ENCODE data around the gene CCDC13.

CCDC13 gene

DNA sequence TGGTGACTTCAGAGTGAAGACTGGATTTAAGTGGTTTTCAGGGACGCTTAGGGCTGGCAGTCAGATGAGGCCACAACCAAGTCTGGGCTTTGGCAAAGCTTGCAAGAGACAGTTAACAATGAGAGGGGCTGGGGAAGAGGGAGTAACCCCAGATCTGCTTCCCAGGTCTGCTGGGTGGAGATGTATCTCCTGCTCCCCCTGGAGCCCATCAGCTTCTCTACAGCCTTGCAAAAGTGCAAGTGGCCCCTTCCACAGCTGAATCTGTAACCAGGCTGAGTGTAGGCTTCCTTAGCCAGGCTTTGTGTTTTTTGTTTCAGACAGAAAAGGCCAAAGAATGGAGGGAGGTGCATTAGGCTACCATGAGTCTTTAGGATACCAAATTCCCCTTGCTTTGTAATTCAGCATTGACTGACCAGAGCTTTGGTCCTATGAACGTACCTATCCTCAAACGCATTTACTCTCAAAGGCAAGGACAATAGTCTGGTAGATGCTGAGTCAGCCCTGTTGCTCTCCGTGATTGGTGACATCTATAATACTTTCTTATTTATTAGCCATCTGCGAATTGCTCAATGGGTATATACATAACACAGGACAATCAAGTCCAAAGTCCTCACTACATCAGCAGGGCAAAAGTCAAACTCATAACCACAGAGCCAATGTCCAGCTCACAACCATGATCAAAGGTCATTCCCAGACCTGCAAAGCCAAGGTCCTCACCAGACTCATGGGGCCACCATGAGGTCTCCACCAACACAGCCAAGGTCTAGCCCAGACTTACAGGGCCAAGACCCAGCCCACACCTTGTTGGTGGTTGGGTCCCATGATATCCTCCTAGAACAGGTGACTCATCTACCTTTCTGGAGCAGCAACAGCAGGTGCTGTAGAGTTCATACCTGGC, 17.1 kb downstream of the CCDC13 start:
- no peaks in the 10 kb centered on the region for H3K79me2 ChIP-seq (ENCODE audit: control insufficient read depth, low read length)
- H3K27me3 ChIP-seq (ENCODE audit: control insufficient read depth, low read length): peaks cover 4% of the 10 kb centered on the region; the same call in 1 of the 2 replicates
- H3F3A ChIP-seq (ENCODE audit: control insufficient read depth, insufficient read depth): no peaks in the 10 kb centered on the region
- no peaks in the 10 kb centered on the region for H3K4me1 ChIP-seq (ENCODE audit: control insufficient read depth, low read length)
- H3K4me2 ChIP-seq (ENCODE audit: low read length): no peak overlapping the region
- H4K20me1 ChIP-seq (ENCODE audit: control insufficient read depth, insufficient read depth, low read depth, low read length): no peaks in the 10 kb centered on the region
- no peaks in the 10 kb centered on the region for H3K36me3 ChIP-seq (ENCODE audit: control insufficient read depth, low read length)
- no peaks in the 10 kb centered on the region for H3K9me2 ChIP-seq (replicated peaks; ENCODE audit: control insufficient read depth, low read length)
- H3K27ac ChIP-seq (ENCODE audit: low read depth, low read length): no peak overlapping the region
- no peaks in the 10 kb centered on the region for H3K9me3 ChIP-seq (ENCODE audit: control insufficient read depth, insufficient read depth, low read length)
- no peak overlapping the region for H3K4me3 ChIP-seq (ENCODE audit: low read length)
- TF ChIP-seq, protein P1, sequence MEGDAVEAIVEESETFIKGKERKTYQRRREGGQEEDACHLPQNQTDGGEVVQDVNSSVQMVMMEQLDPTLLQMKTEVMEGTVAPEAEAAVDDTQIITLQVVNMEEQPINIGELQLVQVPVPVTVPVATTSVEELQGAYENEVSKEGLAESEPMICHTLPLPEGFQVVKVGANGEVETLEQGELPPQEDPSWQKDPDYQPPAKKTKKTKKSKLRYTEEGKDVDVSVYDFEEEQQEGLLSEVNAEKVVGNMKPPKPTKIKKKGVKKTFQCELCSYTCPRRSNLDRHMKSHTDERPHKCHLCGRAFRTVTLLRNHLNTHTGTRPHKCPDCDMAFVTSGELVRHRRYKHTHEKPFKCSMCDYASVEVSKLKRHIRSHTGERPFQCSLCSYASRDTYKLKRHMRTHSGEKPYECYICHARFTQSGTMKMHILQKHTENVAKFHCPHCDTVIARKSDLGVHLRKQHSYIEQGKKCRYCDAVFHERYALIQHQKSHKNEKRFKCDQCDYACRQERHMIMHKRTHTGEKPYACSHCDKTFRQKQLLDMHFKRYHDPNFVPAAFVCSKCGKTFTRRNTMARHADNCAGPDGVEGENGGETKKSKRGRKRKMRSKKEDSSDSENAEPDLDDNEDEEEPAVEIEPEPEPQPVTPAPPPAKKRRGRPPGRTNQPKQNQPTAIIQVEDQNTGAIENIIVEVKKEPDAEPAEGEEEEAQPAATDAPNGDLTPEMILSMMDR (IDR thresholded peaks at IDR 0.05; ENCODE audit: low read depth, low read length, poor library complexity, severe bottlenecking): peak; percentile 54
- no peak for TF ChIP-seq EZH2phosphoT487 (IDR thresholded peaks at IDR 0.05; ENCODE audit: borderline replicate concordance, low read length)

DNA sequence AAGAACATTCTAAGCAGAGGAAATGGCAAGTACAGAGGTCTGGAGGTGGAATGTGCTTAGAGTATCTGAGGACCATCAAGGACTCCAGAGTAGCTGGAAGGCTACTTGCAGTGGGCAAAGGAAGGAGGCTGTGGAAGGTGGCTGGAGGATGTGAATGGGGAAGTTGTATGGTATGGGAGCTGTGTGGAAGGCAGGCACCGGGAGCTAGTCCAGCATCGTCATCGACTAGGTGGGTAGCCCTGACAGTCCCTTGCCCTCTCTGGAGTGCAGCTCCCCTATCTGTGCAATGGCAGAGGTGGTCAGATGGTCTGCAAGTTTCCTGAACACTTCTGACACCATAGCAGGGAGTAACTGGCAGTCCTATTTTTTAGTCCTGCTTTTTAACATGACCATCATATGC, 19.3 kb downstream of the CCDC13 start:
- Histone ChIP-seq H3K9me3 (ENCODE audit: control insufficient read depth, insufficient read depth, low read length) (no peaks in the 10 kb centered on the region), H3K4me3 (ENCODE audit: low read length) (no peak overlapping the region)

DNA sequence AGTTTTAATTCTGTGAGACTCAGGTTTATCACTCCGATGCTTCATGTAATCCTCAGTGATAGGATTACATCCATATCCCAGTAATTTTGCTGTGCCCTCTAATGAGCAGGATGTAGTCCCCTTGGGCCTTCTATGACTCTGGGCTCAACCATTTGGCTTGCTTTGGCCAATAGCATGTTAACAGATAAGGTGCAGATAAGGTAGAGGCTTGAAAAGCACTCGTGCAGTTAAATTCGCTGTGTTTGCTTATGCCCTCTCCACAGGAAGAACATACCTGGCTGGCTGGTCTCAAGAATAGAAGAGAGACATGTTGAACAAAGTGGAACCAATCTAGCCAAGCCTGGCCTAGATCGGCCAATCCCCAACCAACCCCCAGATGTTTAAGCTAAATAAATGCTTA, 20.1 kb downstream of the CCDC13 start:
- no peak overlapping the region for H3K27ac ChIP-seq (ENCODE audit: low read depth, low read length)
- no peaks in the 10 kb centered on the region for H4K20me1 ChIP-seq (ENCODE audit: control insufficient read depth, insufficient read depth, low read depth, low read length)
- no peaks in the 10 kb centered on the region for H3K79me2 ChIP-seq (ENCODE audit: control insufficient read depth, low read length)
- H3K9me2 ChIP-seq (replicated peaks; ENCODE audit: control insufficient read depth, low read length): no peaks in the 10 kb centered on the region
- TF ChIP-seq, protein P1 (IDR thresholded peaks at IDR 0.05; ENCODE audit: low read depth, low read length, poor library complexity, severe bottlenecking): no peak
- TF ChIP-seq EZH2phosphoT487 (IDR thresholded peaks at IDR 0.05; ENCODE audit: borderline replicate concordance, low read length): no peak
- no peaks in the 10 kb centered on the region for H3F3A ChIP-seq (ENCODE audit: control insufficient read depth, insufficient read depth)
- H3K4me2 ChIP-seq (ENCODE audit: low read length): no peak overlapping the region
- H3K36me3 ChIP-seq (ENCODE audit: control insufficient read depth, low read length): no peaks in the 10 kb centered on the region
- H3K4me3 ChIP-seq (ENCODE audit: low read length): no peak overlapping the region
- H3K27me3 ChIP-seq (ENCODE audit: control insufficient read depth, low read length): no peaks in the 10 kb centered on the region
- H3K9me3 ChIP-seq (ENCODE audit: control insufficient read depth, insufficient read depth, low read length): no peaks in the 10 kb centered on the region
- no peaks in the 10 kb centered on the region for H3K4me1 ChIP-seq (ENCODE audit: control insufficient read depth, low read length)

More for the DNA sequence above, 19.3 kb downstream of the CCDC13 start:
- no peak overlapping the region for H3K4me2 ChIP-seq (ENCODE audit: low read length)
- H3F3A ChIP-seq (ENCODE audit: control insufficient read depth, insufficient read depth): no peaks in the 10 kb centered on the region
- H3K27me3 ChIP-seq (ENCODE audit: control insufficient read depth, low read length): peaks cover 4% of the 10 kb centered on the region; the same call in 1 of the 2 replicates
- TF ChIP-seq, protein P1 (IDR thresholded peaks at IDR 0.05; ENCODE audit: low read depth, low read length, poor library complexity, severe bottlenecking): no peak
- no peak for TF ChIP-seq EZH2phosphoT487 (IDR thresholded peaks at IDR 0.05; ENCODE audit: borderline replicate concordance, low read length)
- no peaks in the 10 kb centered on the region for H3K36me3 ChIP-seq (ENCODE audit: control insufficient read depth, low read length)
- no peaks in the 10 kb centered on the region for H3K9me2 ChIP-seq (replicated peaks; ENCODE audit: control insufficient read depth, low read length)
- H3K4me1 ChIP-seq (ENCODE audit: control insufficient read depth, low read length): no peaks in the 10 kb centered on the region
- no peaks in the 10 kb centered on the region for H3K79me2 ChIP-seq (ENCODE audit: control insufficient read depth, low read length)
- no peaks in the 10 kb centered on the region for H4K20me1 ChIP-seq (ENCODE audit: control insufficient read depth, insufficient read depth, low read depth, low read length)
- no peak overlapping the region for H3K27ac ChIP-seq (ENCODE audit: low read depth, low read length)

Data from DOHH2 (cell line).